HEK293 (cell line): ENCODE data around the gene PDE9A.
A peak's percentile ranks its signal among the peaks of the same experiment; 100 is the strongest.

ENCODE experiments used
- CTCF ChIA-PET: fragments of 350-600 bp; formaldehyde crosslinking; extraction: SDS; loops from one replicate; lab custom pipeline; 2021; ENCODE audit warnings: antibody characterized with exemption; lab: Yijun Ruan, JAX
- POLR2A ChIA-PET: fragments of 300-600 bp; formaldehyde crosslinking; extraction: SDS; loops from one replicate; lab custom pipeline; 2020; ENCODE audit warnings: antibody characterized with exemption, inconsistent platforms; lab: Yijun Ruan, JAX
- H3K27ac ChIP-seq: fragments of 200-500 bp; sonication (Bioruptor generic); 2 replicates; pipeline ENCODE4 v1.5.1; 2014; ENCODE audit warnings: low read depth, low read length, control low read depth, inconsistent platforms; ENCODE audit errors: extremely low read depth
- H3K36me3 ChIP-seq, 2 experiments: fragments of 200-500 bp in 1 of 2; sonication (Bioruptor generic) in 1 of 2; 1 replicate in 1 of 2; 2 replicates in 1 of 2; pipeline ENCODE4 v1.5.1; 2014 to 2017; ENCODE audit warnings: inconsistent platforms in 2 of 2, low read length in 2 of 2; ENCODE audit not compliant: control insufficient read depth in 2 of 2, insufficient read depth in 1 of 2
- H3K4me1 ChIP-seq: fragments of 200-500 bp; sonication (Bioruptor generic); 2 replicates; pipeline ENCODE4 v1.5.1; 2014; ENCODE audit warnings: mild to moderate bottlenecking, low read length, inconsistent platforms; ENCODE audit not compliant: control insufficient read depth, insufficient read depth
- H3K4me3 ChIP-seq: 2 replicates; pipeline ENCODE4 v1.5.1; 2011; ENCODE audit warnings: low read depth, mild to moderate bottlenecking, control low read depth, low read length, moderate library complexity
- H3K9me3 ChIP-seq: fragments of 200-500 bp; sonication (Bioruptor generic); 2 replicates; pipeline ENCODE4 v1.5.1; 2014; ENCODE audit warnings: low read depth, low read length, inconsistent platforms; ENCODE audit not compliant: control insufficient read depth, insufficient read depth
- GLI2 ChIP-seq: fragments of 450-650 bp; formaldehyde crosslinking; IDR thresholded peaks from 2 replicates; pipeline ENCODE4; 2017; ENCODE audit warnings: missing biosample characterization, missing genetic modification characterization, low read depth, borderline replicate concordance
- ZBTB20 ChIP-seq: fragments of 450-650 bp; formaldehyde crosslinking; IDR thresholded peaks from 2 replicates; pipeline ENCODE4 v1.5.1; 2016; ENCODE audit warnings: missing biosample characterization, missing genetic modification characterization
- ZFP69B ChIP-seq: fragments of 450-650 bp; formaldehyde crosslinking; IDR thresholded peaks from 2 replicates; pipeline ENCODE4 v1.5.1; 2016; ENCODE audit warnings: missing biosample characterization, missing genetic modification characterization
- ZNF138 ChIP-seq: fragments of 450-650 bp; formaldehyde crosslinking; IDR thresholded peaks from 2 replicates; pipeline ENCODE4 v1.5.1; 2016; ENCODE audit warnings: missing biosample characterization, missing genetic modification characterization, borderline replicate concordance
- ZNF146 ChIP-seq: fragments of 450-650 bp; formaldehyde crosslinking; IDR thresholded peaks from 2 replicates; pipeline ENCODE4 v1.5.1; 2016; ENCODE audit warnings: missing biosample characterization, missing genetic modification characterization
- ZNF169 ChIP-seq: fragments of 450-650 bp; formaldehyde crosslinking; IDR thresholded peaks from 2 replicates; pipeline ENCODE4 v1.5.1; 2016; ENCODE audit warnings: missing biosample characterization, missing genetic modification characterization
- ZNF274 ChIP-seq, 2 experiments: fragments of 200-500 bp in 1 of 2; fragments of 450-650 bp in 1 of 2; sonication (Bioruptor generic) in 1 of 2; formaldehyde crosslinking in 1 of 2; IDR thresholded peaks; 2 replicates each; pipeline versions ENCODE4 v1.5.1 to v1.6.1; 2014 to 2016; ENCODE audit warnings: borderline replicate concordance in 1 of 2, inconsistent platforms in 1 of 2, low read length in 1 of 2, missing biosample characterization in 1 of 2, missing genetic modification characterization in 1 of 2
- ZNF335 ChIP-seq: fragments of 450-650 bp; formaldehyde crosslinking; conservative IDR thresholded peaks from 2 replicates; pipeline ENCODE4 v1.5.1; 2016; ENCODE audit warnings: missing biosample characterization, missing genetic modification characterization
- ZNF341 ChIP-seq: fragments of 450-650 bp; formaldehyde crosslinking; IDR thresholded peaks from 2 replicates; pipeline ENCODE4; 2016; ENCODE audit warnings: low read depth, missing biosample characterization, missing genetic modification characterization
- ZNF391 ChIP-seq: fragments of 450-650 bp; formaldehyde crosslinking; IDR thresholded peaks from 2 replicates; pipeline ENCODE4 v1.5.1; 2016; ENCODE audit warnings: low read depth, missing biosample characterization, missing genetic modification characterization, borderline replicate concordance
- ZNF423 ChIP-seq: fragments of 450-650 bp; formaldehyde crosslinking; IDR thresholded peaks from 2 replicates; pipeline ENCODE4 v1.5.1; 2016; ENCODE audit warnings: missing biosample characterization, missing genetic modification characterization
- ZNF48 ChIP-seq: fragments of 450-650 bp; formaldehyde crosslinking; IDR thresholded peaks from 2 replicates; pipeline ENCODE4 v1.5.1; 2016; ENCODE audit warnings: missing biosample characterization, missing genetic modification characterization
- ZNF600 ChIP-seq: fragments of 450-650 bp; formaldehyde crosslinking; IDR thresholded peaks from 2 replicates; pipeline ENCODE4 v1.5.1; 2016; ENCODE audit warnings: missing biosample characterization, missing genetic modification characterization
- ZNF791 ChIP-seq: fragments of 450-650 bp; formaldehyde crosslinking; IDR thresholded peaks from 2 replicates; pipeline ENCODE4 v1.5.1; 2016; ENCODE audit warnings: missing biosample characterization, missing genetic modification characterization
- TF ChIP-seq, protein P1 (sequence below): fragments of 450-650 bp; formaldehyde crosslinking; IDR thresholded peaks from 2 replicates; pipeline ENCODE4 v1.5.1; 2016; ENCODE audit warnings: missing biosample characterization, missing genetic modification characterization
- TF ChIP-seq, protein P2 (sequence below): IDR thresholded peaks from 2 replicates; pipeline ENCODE4 v1.6.1; 2011; ENCODE audit warnings: mild to moderate bottlenecking, low read depth, low read length, borderline replicate concordance
- TF ChIP-seq, protein P3 (sequence below): fragments of 450-650 bp; formaldehyde crosslinking; IDR thresholded peaks from 2 replicates; pipeline ENCODE4 v1.5.1; 2016; ENCODE audit warnings: missing biosample characterization, missing genetic modification characterization
- TF ChIP-seq, protein P4 (sequence below): fragments of 450-650 bp; formaldehyde crosslinking; IDR thresholded peaks from 2 replicates; pipeline ENCODE4 v1.5.1; 2017; ENCODE audit warnings: missing biosample characterization, missing genetic modification characterization

The PDE9A gene

DNA sequence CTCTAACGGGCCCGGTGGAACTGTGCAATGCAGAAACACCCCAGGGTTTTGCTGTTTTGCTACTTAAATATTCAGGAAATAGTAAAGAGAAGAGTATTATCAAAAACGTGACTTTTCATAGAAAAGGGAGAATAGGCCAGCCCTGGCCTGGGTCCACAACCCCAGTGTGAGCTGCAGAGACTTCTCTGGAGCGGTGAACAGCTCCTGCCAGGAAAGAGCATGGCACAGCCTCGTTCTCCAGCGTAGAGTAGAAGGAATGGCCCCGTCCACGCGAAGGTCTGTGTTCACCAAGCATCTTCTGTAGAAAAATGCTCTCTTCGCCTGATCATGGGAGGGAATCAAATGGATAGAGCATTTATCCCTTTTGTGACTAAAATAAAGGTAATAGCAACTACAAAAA, 51.4 kb downstream of the PDE9A start:
- Histone ChIP-seq H3K4me3 (no peak overlapping the region), H3K4me1 (no peaks in the 10 kb centered on the region), H3K27ac (no peak overlapping the region), H3K9me3 (no peaks in the 10 kb centered on the region), H3K36me3 (peaks cover 0 to 5% of the 10 kb centered on the region in 2 experiments; a peak in 2 of 3 replicates)
- ChIA-PET POLR2A (interaction anchor here (0.5 to 0.6 kb wide), 2 partner anchors 40 to 68 kb away, joined by 3 read pairs; no protein-coding TSS in a partner anchor), CTCF (interaction anchor here (1.6 kb wide), 1 partner anchor 112 kb away, joined by 3 read pairs; no protein-coding TSS in a partner anchor)
- TF ChIP-seq ZNF423 (tag by site-specific recombination) (no peak), ZNF791 (tag by site-specific recombination) (no peak), ZNF391 (tag by site-specific recombination) (no peak), ZNF341 (no peak), ZNF274 (IDR thresholded peaks at IDR 0.05; ENCODE audit: low read length) (no peak), ZNF274 (tag by site-specific recombination; IDR thresholded peaks at IDR 0.05; ENCODE audit: borderline replicate concordance) (no peak), ZNF146 (tag by site-specific recombination) (no peak), ZNF169 (no peak), ZBTB20 (no peak), ZFP69B (tag by site-specific recombination) (no peak), GLI2 (tag by site-specific recombination) (no peak), ZNF138 (tag by site-specific recombination) (no peak), ZNF48 (tag by site-specific recombination) (no peak)
- TF ChIP-seq, protein P1, sequence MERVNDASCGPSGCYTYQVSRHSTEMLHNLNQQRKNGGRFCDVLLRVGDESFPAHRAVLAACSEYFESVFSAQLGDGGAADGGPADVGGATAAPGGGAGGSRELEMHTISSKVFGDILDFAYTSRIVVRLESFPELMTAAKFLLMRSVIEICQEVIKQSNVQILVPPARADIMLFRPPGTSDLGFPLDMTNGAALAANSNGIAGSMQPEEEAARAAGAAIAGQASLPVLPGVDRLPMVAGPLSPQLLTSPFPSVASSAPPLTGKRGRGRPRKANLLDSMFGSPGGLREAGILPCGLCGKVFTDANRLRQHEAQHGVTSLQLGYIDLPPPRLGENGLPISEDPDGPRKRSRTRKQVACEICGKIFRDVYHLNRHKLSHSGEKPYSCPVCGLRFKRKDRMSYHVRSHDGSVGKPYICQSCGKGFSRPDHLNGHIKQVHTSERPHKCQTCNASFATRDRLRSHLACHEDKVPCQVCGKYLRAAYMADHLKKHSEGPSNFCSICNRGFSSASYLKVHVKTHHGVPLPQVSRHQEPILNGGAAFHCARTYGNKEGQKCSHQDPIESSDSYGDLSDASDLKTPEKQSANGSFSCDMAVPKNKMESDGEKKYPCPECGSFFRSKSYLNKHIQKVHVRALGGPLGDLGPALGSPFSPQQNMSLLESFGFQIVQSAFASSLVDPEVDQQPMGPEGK (tag by site-specific recombination), result no peak
- TF ChIP-seq, protein P2, sequence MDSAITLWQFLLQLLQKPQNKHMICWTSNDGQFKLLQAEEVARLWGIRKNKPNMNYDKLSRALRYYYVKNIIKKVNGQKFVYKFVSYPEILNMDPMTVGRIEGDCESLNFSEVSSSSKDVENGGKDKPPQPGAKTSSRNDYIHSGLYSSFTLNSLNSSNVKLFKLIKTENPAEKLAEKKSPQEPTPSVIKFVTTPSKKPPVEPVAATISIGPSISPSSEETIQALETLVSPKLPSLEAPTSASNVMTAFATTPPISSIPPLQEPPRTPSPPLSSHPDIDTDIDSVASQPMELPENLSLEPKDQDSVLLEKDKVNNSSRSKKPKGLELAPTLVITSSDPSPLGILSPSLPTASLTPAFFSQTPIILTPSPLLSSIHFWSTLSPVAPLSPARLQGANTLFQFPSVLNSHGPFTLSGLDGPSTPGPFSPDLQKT, result no peak
- TF ChIP-seq, all 188 proteins: peak for 0

DNA sequence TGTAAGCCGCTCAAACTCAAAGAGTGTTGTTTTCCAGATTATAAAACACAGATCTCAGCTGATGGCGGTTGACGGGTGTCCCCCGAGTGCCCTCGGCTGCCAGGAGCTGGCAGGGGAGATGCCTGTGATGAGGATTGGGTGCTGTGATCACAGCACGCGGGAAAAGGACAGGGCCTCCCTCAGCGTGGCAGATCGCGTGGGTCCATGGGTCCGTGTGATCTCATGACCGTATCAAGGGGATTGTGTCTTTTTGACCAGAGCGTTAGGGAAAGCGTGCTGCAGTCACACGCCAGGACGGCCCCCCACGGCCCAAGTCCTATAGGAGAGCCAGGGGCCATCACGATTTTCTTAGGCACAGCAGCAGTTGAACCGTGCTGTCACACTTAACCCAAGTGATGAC, 51.9 kb downstream of the PDE9A start:
- Histone ChIP-seq H3K36me3 (peaks cover 0 to 4% of the 10 kb centered on the region in 2 experiments; a peak in 1 of 3 replicates), H3K4me3 (no peak overlapping the region), H3K9me3 (no peaks in the 10 kb centered on the region), H3K27ac (no peak overlapping the region), H3K4me1 (no peaks in the 10 kb centered on the region)
- TF ChIP-seq GLI2 (tag by site-specific recombination) (no peak), ZNF335 (tag by site-specific recombination) (no peak), ZNF600 (tag by site-specific recombination) (0 out of 2 replicates have a peak, but pooled peaks have one; percentile 11), ZNF138 (tag by site-specific recombination) (no peak)
- TF ChIP-seq, protein P3, sequence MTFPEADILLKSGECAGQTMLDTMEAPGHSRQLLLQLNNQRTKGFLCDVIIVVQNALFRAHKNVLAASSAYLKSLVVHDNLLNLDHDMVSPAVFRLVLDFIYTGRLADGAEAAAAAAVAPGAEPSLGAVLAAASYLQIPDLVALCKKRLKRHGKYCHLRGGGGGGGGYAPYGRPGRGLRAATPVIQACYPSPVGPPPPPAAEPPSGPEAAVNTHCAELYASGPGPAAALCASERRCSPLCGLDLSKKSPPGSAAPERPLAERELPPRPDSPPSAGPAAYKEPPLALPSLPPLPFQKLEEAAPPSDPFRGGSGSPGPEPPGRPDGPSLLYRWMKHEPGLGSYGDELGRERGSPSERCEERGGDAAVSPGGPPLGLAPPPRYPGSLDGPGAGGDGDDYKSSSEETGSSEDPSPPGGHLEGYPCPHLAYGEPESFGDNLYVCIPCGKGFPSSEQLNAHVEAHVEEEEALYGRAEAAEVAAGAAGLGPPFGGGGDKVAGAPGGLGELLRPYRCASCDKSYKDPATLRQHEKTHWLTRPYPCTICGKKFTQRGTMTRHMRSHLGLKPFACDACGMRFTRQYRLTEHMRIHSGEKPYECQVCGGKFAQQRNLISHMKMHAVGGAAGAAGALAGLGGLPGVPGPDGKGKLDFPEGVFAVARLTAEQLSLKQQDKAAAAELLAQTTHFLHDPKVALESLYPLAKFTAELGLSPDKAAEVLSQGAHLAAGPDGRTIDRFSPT (tag by site-specific recombination), result no peak
- TF ChIP-seq, protein P1 (tag by site-specific recombination), result no peak
- TF ChIP-seq, protein P4, sequence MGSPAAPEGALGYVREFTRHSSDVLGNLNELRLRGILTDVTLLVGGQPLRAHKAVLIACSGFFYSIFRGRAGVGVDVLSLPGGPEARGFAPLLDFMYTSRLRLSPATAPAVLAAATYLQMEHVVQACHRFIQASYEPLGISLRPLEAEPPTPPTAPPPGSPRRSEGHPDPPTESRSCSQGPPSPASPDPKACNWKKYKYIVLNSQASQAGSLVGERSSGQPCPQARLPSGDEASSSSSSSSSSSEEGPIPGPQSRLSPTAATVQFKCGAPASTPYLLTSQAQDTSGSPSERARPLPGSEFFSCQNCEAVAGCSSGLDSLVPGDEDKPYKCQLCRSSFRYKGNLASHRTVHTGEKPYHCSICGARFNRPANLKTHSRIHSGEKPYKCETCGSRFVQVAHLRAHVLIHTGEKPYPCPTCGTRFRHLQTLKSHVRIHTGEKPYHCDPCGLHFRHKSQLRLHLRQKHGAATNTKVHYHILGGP (tag by site-specific recombination), result no peak
- CTCF ChIA-PET, result interaction anchor here (1.6 kb wide), 1 partner anchor 112 kb away, joined by 3 read pairs; no protein-coding TSS in a partner anchor
- POLR2A ChIA-PET, result interaction anchor here (0.5 kb wide), 1 partner anchor 68 kb away, joined by 3 read pairs; no protein-coding TSS in a partner anchor
